PFSK-1 (cell line): Measurements from ENCODE around the gene NOX4.

ENCODE experiments used
- FOXP2 ChIP-seq: optimal IDR thresholded peaks from 2 replicates; pipeline ENCODE3; 2011; ENCODE audit warnings: borderline replicate concordance, control low read depth, inconsistent platforms; ENCODE audit not compliant: insufficient read depth; ENCODE audit errors: extremely low read length, extremely low read depth
- SIN3A ChIP-seq: IDR thresholded peaks from 2 replicates; pipeline ENCODE4 v1.6.1; 2012; ENCODE audit warnings: mild to moderate bottlenecking, low read length, moderate library complexity, borderline replicate concordance; ENCODE audit not compliant: insufficient read depth
- TF ChIP-seq, protein P1 (sequence below), 2 experiments: IDR thresholded peaks; 2 replicates each; pipeline versions ENCODE4 v1.6.1 to v1.8.0; 2011 to 2012; ENCODE audit warnings: low read depth in 2 of 2, low read length in 2 of 2, control low read depth in 1 of 2, inconsistent platforms in 1 of 2, mild to moderate bottlenecking in 1 of 2, moderate library complexity in 1 of 2; ENCODE audit not compliant: insufficient read depth in 1 of 2

DNA sequence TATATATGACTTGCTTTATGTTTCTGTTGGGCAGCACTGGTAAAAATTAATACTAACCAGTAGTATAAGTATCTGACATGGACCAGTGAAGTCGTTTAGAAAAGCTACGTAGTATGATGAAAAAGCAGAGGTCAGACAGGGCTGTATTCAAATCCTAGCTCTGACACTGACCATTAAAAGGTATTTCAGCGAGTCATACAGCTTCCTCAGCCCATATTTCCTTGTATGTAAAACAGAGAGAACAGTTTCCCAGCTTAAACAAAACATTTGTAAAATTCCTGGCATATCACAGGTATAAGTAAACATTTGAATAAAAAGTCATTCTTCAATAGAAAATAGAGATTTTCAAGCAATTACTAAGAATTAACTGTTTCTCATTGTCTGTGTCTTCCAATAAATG lies 4.2 kb downstream of the NOX4 start:
- TF ChIP-seq, protein P1, sequence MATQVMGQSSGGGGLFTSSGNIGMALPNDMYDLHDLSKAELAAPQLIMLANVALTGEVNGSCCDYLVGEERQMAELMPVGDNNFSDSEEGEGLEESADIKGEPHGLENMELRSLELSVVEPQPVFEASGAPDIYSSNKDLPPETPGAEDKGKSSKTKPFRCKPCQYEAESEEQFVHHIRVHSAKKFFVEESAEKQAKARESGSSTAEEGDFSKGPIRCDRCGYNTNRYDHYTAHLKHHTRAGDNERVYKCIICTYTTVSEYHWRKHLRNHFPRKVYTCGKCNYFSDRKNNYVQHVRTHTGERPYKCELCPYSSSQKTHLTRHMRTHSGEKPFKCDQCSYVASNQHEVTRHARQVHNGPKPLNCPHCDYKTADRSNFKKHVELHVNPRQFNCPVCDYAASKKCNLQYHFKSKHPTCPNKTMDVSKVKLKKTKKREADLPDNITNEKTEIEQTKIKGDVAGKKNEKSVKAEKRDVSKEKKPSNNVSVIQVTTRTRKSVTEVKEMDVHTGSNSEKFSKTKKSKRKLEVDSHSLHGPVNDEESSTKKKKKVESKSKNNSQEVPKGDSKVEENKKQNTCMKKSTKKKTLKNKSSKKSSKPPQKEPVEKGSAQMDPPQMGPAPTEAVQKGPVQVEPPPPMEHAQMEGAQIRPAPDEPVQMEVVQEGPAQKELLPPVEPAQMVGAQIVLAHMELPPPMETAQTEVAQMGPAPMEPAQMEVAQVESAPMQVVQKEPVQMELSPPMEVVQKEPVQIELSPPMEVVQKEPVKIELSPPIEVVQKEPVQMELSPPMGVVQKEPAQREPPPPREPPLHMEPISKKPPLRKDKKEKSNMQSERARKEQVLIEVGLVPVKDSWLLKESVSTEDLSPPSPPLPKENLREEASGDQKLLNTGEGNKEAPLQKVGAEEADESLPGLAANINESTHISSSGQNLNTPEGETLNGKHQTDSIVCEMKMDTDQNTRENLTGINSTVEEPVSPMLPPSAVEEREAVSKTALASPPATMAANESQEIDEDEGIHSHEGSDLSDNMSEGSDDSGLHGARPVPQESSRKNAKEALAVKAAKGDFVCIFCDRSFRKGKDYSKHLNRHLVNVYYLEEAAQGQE (IDR thresholded peaks at IDR 0.05; ENCODE audit: insufficient read depth in 1 of 2, low read depth in 2 of 2, low read length in 2 of 2) = no peak
- TF ChIP-seq FOXP2 (no peak), SIN3A (no peak)
